COR-L47 (cell line): ENCODE results near the gene ZNF276.
"Not testable (repeated sequence)": the region's sequence is repeated elsewhere in the genome, so short reads cannot be mapped to it uniquely, and the experiment has no call there.

Experiments
- DNase-seq: peaks from one replicate; lab custom pipeline; 2025; lab: John Stamatoyannopoulos, UW

The ZNF276 gene

DNA sequence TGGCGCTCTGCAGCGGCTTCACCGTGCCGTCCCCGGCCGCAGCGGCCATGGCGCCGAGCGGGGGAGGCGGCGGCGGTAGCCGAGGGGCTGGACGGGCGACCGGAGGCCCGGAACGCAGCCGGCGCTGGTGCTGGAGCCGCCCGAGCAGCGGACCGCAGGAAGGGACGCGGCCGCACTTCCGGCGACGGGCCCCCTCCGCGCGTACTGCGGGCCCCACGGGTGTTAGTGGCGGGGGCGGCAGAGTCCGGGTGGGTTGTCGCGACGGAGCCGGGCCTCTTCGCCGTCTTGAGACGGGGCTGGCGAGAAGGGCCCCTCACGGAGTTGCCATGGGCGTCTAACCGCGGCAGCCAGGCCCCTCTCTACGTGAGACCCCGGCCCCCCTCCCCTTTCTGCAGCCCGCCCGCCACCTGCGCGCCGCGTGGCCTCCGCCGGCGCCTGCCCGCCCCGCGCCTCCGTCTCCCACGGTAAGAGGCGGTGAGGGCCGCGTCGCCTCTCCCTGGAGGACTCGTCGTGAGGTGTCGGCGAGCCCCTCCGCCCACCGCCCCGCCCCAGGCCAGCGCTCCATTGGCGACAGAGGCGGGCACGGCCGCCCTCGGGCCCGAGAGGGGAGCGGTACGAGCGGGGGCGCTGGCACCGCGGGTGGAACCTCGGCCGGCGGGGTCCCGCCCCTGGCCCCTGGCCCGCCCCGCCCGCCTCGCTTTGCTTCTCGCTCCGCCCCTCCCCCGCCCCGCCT, at the start of gene ZNF276, which contains the start of gene VPS9D1:
Gene ZNF276, plus strand, starts transcription at position 725 of the 733 bp plus-strand sequence. CDS start 104 bp downstream, outside the sequence.
Gene VPS9D1, minus strand, starts transcription at position 86 of the 733 bp plus-strand sequence. Its CDS starts 37 bp downstream, at position 49.
- DNase-seq, result peak; percentile 83

DNA sequence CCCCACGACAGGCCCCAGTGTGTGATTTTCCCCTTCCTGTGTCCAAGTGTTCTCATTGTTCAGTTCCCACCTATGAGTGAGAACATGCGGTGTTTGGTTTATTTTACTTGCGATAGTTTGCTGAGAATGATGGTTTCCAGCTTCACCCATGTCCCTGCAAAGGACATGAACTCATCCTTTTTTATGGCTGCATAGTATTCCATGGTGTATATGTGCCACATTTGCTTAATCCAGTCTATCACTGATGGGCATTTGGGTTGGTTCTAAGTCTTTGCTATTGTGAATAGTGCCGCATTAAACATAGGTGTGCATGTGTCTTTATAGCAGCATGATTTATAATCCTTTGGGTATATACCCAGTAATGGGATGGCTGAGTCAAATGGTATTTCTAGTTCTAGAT, 49.8 kb upstream of the ZNF276 start:
- DNase-seq, result not testable (repeated sequence)

DNA sequence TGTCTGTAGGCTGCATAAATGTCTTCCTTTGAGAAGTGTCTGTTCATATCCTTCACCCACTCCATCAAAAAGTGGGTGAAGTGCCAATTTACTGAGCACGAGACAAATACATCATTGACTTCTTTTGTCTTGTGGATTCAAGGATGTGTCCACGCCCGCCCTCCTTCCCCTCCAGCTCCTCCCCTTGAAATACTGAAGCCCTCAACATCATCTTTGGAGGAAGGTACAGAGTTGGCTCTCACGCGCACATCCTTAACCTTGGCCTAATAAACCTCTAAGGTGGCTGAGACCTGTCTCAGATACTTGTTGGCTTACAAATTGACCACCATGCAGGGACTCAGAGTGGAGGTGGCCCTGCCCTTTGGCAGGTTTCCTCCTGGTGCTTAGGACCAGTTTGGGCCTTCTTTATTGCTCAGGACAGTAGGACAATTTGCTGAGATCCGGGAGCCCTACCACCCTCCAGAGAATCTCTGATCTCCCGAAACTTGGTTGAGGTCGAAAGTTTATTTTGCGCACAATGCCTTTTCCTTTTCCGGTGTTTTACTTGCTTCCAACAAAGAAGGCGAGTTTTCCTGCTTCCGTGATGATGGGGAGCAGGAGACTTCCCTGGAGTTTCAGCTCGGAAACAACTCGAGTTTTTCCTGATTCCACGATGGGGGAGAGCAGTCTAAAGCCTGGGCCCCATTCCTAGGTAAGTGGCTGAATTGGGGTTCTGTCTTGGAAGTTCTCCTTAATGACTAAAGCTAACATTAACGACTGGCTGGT, 49.0 kb upstream of the ZNF276 start:
- no peak for DNase-seq

- no peak for DNase-seq
These were observed 43.1 kb upstream of the ZNF276 start for GRCh38 chr16:89678258-89678657.

DNA sequence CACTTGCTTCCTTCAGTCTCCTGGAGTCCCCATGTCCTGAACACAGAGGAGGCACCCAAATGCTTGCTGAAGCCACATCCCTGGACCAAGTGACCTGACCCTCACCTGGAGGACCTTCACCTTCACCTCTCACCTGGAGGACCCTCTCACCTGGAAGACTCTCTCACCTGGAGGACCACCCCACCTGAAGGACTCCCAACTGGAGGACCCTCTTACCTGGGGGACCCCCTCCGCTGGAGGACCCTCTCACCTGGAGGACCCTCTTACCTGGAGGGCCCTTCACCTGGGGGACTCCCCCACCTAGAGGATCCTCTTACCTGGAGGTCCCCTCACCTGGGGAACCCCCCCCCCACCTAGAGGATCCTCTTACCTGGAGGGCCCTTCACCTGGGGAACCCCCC, 35.4 kb upstream of the ZNF276 start:
- no peak for DNase-seq

GRCh38 chr16:89686520-89687091, 34.7 kb upstream of the ZNF276 start, which contains the start of gene CDK10:
CDK10 (plus strand) TSS chr16:89686689; CDS start chr16:89686711, 22 bp downstream.
- peak; percentile 88 for DNase-seq

GRCh38 chr16:89687092-89687940, 34.0 kb upstream of the ZNF276 start:
- DNase-seq, result peak; percentile 69

DNA sequence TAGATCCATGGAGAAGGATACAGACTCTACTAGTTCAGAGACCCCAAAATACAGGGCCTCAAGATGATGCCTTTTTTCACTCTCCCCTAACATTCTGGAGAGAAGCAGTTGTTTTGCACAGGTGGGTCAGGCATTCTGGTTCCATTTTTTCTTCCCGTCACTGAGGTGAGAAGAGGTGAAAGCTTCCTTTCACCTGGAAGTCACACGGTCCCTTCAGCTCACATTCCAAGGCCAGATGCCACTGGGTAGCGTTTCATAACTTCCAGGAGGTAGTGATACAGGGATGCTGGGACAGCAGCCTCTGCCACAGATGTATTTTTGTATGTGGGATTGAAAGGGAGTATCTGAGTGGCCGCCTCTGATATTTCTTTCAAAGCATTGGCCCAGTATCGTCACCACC, 32.9 kb upstream of the ZNF276 start:
- DNase-seq, result no peak

DNA sequence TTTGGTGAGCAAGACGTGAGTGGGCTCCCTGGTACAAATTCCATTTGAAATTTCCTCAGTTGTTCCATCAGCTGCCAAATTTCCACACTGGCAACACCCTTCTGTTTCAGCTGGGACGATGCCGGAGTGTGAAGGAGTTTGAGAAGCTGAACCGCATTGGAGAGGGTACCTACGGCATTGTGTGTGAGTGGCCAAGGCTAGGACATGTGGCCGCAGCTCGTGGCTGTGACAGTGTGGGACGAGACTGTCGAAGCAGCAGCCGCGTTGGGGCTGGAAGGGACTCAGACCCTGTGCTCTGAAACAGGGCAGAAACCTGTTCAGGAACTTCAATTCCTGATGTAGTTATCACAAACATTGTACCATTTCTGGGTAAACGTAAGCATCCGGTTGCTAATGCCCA, 32.2 kb upstream of the ZNF276 start:
- no peak for DNase-seq

- not testable (repeated sequence) for DNase-seq
These were observed 31.7 kb upstream of the ZNF276 start for GRCh38 chr16:89689621-89690020.

DNA sequence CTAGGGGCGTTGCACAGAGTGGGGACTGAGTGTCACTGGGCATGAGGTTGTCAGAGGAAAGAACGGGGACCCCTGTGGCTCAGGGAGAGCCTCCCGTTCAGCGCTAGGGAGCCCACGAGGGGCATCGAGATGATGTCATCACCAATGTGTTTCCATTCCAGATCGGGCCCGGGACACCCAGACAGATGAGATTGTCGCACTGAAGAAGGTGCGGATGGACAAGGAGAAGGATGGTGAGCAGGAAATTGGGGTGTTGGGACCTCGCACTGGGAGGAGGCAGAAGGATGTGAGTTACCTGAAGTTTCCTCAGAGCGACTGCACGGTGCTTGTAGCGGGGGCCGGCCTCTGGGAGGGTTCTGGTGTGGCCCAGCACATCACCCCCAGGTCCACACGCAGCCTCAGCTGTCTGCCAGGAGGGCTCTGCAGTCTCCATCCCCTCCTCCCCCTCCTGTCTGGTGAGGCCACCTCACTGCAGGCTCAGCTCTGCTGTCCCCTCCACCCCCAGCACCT, 30.9 kb upstream of the ZNF276 start:
- DNase-seq, result no peak

- DNase-seq, result no peak
These were observed 29.9 kb upstream of the ZNF276 start for GRCh38 chr16:89691231-89691985.

DNA sequence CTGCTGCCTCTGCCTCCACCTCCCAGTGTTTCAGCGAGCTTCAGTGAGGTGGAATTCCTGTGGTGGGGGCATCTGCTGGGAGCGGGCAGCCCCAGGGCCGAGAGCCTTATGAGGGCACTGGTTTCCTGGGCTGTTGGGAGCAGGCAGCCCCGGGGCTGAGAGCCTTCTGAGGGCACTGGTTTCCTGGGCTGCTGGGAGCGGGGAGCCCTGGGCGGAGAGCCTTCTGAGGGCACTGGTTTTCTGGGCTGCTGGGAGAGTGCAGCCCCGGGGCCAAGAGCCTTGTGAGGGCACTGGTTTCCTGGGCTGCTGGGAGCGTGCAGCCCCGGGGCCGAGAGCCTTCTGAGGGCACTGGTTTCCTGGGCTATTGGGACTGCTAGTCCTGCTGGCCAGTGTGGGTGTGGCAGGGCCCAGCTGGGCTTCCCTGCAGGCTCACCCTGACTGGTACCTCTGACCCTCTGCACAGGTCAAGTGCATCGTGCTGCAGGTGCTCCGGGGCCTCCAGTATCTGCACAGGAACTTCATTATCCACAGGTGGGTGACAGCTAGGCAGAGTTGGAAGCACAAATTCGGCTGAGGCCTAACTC, 29.3 kb upstream of the ZNF276 start:
- DNase-seq, result no peak

DNA sequence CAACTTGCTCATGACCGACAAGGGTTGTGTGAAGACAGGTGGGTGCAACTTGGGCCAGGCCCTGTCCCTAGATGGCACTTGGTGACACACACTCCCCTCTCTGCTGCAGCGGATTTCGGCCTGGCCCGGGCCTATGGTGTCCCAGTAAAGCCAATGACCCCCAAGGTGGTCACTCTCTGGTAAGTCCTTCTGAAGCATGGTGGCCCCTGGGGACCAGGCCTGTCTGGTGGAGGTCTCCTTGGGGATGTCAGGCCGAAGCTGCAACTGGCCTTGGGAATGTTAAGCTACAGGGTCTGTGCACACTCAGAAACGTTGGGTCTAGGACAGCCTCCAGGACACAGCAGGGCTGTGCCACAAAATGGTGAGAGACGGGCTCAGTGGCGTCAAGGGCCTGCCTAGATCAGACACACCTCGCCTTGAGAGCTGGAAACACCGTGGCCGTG, 28.0 kb upstream of the ZNF276 start:
- DNase-seq, result no peak

GRCh38 chr16:89693931-89694783, 27.2 kb upstream of the ZNF276 start:
- DNase-seq, result no peak

DNA sequence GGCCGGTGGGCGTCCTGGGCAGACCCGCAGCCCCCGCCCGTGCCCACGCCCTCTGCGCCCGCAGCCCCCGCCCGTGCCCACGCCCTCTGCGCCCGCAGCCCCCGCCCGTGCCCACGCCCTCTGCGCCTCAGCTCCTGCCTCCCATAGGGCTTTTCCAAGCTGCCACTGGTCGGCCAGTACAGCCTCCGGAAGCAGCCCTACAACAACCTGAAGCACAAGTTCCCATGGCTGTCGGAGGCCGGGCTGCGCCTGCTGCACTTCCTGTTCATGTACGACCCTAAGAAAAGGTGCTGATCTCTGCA, 26.6 kb upstream of the ZNF276 start:
- not testable (repeated sequence) for DNase-seq

- DNase-seq, result no peak
These were observed 26.1 kb upstream of the ZNF276 start for GRCh38 chr16:89695086-89695874.

DNA sequence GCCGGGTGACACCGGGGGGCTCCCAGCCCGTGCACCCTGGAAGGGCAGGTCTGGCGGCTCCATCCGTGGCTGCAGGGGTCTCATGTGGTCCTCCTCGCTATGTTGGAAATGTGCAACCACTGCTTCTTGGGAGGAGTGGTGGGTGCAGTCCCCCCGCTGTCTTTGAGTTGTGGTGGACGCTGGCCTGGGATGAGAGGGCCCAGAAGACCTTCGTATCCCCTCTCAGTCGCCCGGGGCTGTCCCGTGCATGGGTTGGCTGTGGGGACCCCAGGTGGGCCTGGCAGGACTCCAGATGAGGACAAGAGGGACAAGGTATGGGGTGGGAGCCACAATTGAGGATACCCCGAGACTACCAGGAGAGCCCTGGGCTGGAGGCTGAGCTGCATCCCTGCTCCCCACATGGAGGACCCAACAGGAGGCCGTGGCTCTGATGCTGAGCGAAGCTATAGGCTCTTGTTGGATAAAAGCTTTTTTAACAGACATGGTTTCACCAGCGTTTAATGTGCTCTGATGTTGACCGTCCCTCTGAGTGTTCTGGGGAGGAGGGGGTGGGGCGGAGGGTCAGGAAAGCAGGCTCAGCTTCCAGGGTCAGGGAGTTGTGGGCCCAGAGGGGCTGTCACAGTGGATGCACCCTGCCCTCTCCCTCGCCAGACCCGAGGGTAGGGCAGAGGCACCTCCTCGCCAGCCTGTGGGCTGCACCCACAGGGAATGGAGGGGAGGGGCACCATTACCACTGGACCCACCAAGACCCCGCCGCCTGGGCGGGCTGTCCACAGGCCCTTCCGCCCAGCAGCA, 25.3 kb upstream of the ZNF276 start:
- no peak for DNase-seq
